NCI-H2227 (cell line): ENCODE measurements around the gene MGAT4A.

ENCODE experiments used
- DNase-seq: peaks from one replicate; lab custom pipeline; 2025; ENCODE audit not compliant: unreplicated experiment; lab: John Stamatoyannopoulos, UW

The MGAT4A gene

DNA sequence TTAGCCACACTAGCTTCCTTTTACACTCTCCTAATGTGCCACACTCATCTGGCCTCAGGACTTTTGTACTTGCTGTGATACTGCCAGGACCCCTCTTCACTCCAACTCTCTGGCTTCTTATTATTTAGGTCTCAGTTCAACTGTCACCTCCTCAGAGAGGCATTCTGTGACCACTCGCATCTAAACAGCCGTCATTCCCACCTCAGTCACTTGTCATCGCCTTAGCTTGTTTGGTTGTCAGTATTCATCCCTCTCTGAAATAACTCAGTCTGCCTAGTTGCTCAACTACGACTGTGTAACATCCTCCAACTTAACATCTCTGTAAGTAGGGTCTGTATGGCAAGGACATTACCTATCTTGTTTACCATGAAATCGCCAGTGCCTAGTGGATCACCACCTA is 27.2 kb downstream of the MGAT4A start:
- no peak for DNase-seq

DNA sequence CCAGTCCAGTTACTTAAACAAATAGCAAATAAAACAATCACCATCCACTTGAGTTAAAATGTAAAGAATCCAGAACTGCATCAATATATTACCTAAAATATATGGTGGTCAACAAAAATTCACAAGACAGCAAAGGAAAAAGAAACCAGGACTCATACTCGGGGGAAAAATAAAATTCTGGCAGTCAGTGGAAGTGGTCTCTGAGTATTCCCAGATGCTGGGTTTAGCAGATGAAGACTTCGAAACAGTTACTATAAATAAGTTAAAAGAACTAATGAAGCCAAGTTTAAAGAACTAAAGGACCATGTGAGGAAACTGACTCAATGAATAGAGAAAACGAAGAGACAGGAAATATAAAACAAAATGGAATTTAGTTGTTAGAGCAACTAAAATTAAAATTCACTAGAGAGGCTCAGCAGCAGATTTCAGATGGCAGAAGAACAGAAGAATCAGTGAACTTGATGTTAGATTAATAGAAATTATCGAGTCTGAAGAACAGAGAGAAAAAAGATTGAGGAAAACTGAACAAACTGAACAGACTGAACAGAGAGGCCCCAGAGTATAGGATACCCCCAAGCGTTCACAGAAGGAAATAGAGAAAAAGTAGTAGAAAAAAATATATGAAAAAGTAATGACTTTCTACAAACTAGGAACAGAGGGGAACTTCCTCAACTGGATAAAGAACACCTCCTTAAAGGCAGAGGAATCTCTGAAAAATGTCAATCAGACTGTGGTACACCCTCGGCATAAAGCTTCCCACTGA is 27.9 kb downstream of the MGAT4A start:
- no peak for DNase-seq

- DNase-seq = no peak
These were observed 28.7 kb downstream of the MGAT4A start for GRCh38 chr2:98702127-98702802.

DNA sequence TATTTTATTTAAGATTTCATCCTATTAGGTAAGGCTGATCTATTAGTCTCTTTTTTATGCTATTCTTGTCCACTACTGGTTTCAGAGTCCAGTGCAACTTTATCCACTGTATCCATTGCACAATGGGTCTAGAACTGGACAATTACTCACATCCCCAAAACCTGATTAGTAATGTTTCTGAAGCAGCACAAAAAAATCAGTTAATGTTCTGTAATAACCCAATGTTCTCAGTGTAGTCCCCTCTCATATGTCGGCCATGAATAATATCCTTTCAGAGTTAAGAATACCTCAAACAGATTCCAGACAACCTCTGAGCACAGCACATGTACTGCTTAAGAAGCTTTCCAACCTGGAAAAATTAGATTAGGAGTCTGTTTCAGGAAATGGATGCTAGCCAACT is 29.7 kb downstream of the MGAT4A start:
- no peak for DNase-seq

DNA sequence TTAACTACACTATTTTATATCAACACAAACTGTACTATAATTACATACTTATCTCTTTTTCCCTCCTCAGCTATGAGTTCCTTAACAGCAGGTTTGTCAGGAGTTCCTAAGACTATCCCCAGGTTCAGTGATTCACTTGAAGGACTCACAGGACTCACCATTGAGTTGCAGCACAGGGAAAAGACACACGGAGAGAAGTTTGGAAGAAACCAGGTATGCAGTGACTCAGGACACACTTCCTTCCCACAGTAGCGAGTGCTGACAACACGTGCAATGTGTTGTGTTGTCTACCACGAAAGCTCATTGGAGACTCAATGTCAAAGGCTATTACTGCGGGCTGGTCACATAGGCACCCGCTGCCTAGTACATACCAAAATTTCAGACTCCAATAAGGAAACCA is 32.0 kb downstream of the MGAT4A start:
- no peak for DNase-seq

DNA sequence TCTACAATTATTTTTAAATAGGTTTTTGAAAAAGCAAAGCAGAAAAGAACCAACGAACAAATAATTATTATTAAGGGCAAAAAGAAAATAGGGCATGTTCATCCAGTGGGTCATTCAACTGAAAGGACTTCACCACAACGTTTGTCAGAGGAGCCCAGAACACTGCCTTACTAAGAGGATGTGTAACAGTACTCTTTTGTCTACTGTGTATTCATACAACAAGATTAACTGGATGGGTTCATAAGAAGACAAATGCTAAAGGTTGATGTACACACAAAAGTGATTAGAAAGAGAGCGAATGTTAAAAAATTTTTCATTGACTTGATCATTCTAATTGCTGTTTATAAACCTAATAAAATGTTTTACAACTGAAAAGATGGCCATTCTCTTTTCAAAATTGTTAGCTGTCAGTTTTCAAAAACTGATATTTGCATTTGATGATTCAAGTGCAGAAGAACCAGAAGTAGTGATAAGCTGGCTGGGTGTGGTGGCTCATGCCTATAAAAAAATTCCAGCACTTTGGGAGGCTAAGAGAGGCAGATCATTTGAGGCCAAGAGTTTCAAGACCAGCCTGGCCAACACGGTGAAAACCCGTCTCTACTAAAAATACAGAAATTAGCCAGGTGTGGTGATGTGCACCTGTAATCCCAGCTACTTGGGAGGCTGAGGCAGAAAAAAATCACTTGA is 33.1 kb downstream of the MGAT4A start:
- DNase-seq = no peak

DNA sequence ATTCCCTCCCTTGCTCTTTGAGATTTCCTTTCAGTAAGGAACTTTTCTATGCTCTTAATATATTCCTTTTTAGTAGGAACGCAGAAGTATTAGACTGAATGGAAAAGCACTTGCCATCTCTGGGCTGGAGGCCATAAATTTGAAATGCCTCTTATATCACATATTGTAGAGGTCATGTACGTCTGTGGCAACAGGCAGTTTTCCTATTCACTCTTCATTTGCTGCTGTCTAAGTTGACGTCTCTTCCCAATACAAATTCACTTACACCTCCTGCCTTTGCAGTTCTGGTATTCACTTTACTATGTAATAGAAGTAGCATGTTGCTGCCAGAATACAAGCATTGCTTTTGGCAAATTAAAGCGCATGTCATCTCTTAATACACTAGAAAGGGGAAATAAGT is 34.7 kb downstream of the MGAT4A start:
- no peak for DNase-seq

- no peak for DNase-seq
These were observed 35.7 kb downstream of the MGAT4A start for GRCh38 chr2:98695255-98695654.

DNA sequence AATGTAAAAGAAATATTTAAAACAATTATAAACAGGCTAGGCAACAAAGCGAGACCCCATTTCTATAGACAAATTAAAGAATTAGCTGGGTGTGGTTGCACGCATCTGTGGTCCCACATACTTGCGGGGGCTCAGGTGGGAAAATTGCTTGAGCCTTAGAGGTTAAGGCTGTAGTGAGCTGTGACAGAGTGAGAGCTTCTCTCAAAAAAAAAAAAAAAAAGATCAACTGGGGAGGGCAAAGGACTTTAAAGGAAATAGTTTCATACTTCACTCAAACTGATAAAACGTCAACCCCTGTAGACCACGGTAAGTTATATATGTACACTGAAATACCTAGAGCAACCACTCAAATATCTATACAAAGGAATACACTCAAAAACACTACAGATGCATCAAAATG is 37.5 kb downstream of the MGAT4A start:
- no peak for DNase-seq

- no peak for DNase-seq
These were observed 38.6 kb downstream of the MGAT4A start for GRCh38 chr2:98692090-98693054.

- no peak for DNase-seq
These were observed 39.6 kb downstream of the MGAT4A start for GRCh38 chr2:98691303-98691702.

DNA sequence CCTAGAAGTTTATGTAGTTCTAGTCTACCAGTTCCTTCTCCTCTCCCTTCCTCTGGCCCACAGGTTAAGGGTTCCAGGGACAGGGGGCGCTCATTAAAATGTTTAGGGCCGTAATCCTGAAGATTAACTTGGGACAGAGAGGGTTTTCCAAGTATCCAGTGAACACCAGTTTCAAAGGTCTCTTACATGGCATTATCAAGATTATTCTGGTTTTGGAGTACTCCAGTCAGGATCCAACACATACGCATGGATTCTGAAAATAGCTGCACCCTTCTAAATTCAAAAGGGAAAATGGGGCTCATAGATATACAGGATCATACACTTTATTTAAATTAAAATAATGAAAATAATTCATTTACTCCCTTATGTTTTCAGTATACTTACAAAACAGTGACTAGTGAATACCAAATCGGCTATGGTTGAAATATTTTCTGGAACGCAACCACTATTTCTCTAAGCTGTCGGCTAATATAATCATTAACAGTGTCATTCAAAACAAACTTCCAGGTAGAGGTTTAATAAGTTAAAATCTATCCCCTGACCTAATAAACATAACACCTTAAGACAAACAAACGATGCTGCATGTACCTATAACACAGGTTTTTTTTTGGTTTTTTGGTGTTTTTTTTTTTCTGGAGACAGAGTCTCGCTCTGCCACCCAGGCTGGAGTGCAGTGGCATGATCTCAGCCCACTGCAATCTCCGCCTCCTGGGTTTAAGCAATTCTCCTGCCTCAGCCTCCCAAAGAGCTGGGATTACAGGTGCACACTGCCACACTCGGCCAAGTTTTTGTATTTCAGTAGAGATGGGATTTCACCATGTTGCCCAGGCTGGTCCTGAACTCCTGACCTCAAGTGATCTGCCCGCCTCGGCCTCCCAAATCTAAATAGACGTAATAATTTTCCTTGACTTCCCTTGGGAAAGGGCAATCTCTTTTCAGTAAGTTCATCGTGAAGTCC is 44.7 kb downstream of the MGAT4A start:
- no peak for DNase-seq

DNA sequence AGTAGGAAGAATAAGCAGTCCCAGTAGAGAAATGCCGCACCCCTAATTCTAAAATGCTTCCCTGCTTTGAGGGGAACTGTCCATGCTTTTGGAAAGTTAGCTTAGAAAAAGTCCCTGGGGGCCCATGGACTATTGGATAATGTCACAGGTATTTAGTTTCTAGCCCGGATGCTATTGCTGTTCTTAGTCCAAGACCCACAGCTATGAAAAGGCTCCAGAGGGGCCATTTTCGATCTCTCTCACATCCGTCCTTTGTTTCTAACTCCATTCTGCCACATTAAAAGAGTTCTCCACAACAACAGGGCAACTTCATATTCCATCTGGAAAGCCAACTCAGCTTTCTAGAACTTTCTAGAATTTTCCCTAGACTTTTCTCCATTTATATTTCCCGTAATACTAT is 47.2 kb downstream of the MGAT4A start:
- no peak for DNase-seq

DNA sequence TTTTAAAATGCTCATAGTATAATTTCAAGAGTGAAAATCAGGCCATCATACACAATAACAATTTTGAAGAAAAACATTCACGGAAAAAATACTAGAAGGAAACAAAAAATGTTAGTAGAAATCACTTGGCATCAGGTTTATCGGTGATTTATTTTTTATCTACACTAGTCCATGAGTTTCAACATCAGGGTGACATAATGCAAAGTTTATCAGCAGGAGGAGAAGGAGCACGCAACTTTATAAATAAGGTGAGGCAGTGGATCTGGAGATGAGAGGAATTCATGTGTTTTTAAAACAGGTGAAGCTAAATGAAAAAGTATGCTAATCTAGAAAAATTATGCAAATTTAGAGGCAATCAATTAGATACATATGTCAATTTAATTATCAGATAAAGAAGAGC is 54.2 kb downstream of the MGAT4A start:
- DNase-seq = no peak

DNA sequence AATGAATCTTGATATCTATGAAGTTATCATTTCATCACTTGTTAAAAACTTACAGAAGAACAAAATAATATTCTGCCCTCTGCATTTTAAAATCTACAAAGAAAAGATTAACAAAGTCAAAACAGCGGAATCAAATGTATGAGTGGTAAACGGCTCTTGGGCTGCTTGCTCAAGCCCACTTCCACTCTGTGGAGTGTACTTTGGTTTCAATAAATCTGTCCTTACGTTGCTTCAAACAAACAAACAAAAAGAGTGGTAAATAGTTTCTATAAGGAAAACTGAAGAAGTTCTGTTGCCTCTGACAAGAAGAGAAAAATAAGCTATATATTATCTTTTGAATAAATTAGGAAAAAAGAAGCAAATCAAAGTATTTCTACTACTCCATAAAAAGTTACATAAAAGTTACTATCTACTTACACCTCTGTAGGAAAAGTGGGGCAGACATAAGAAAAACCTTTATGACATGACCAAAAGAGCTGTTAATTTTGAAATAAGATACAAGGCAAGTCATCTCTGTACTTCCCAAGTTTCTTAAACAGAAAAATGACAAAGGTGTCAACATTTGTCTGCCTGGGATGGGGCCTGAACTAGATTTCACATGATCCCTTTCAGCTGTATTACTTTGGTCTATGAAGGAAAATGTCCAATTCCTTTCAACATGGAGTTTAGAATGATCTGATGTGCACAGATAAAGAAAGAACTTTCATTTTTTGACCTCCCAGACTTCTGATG is 56.5 kb downstream of the MGAT4A start:
- no peak for DNase-seq

DNA sequence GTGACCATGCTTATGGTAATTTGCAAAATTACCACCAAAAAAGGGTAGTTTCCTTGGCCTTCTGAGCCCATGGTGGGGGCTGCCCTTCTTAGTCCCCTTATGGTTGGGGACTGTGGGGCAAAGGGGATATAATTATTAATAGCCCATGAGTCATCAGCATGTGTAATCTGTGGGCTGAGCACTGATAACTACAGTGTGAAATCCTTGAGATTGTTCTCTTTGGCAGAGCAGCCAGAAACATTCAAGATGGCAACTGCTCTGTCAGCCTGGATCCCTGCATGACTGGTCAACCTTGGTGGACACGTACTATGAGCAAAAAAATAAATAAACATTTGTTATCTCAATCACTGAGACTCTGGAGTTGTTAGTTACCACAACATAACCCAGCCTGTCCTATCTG is 61.3 kb downstream of the MGAT4A start:
- DNase-seq = no peak

- DNase-seq = no peak
These were observed 65.3 kb downstream of the MGAT4A start for GRCh38 chr2:98665677-98666076.

GRCh38 chr2:98664323-98664722 is 66.6 kb downstream of the MGAT4A start:
- no peak for DNase-seq

DNA sequence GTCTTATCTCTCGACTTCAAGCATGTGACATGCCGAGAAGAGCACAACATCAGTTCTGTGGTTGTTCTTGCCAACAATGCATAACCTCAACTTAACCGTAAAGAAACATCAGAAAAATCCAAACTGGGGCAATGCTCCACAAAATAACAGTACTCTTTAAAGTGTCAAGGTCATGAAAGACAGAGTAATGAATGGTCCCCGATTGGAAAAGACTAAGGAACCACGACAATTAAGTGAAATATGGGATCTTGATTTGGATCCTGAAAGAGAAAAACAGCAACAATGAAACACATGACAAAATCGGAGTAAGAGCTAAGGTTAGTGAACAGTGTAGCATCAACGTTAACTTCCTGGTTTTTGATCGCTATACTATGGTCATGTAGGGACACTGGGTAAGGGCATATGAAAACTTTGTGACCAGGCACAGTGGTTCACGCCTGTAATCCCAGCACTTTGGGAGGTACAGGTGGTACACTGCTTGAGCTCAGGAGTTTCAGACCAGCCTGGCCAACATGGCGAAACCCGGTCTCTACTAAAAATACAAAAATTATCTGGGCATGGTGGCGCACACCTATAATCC is 67.3 kb downstream of the MGAT4A start:
- DNase-seq = no peak
